Measurements from ENCODE around the gene PKD1L1. TPM values are rescaled to one million over a fixed set of nuclear protein-coding genes. Genes with fewer than 3 reads are reported as not detected.

PKD1L1 gene
- total RNA-seq, 2 donors from 2014 or later, result 0.13 to 0.20 TPM

GRCh38 chr7:47895026-47895425 is 53.2 kb downstream of the PKD1L1 start:
- H3K4me1 ChIP-seq (ENCODE audit: control insufficient read depth, insufficient read depth, low read length), result peaks cover 8% of the 10 kb centered on the region
- H3K27me3 Mint-ChIP-seq (ENCODE audit: insufficient read depth), result peaks cover 20% of the 10 kb centered on the region
- no peak overlapping the region for H3K4me3 ChIP-seq (ENCODE audit: low read length)
- WGBS, 2 experiments (ENCODE audit: insufficient coverage in 1 of 2, insufficient read length in 1 of 2), result 93 to 100% methylated on average over 2 of the region's 2 CpGs
- H3K36me3 Mint-ChIP-seq (ENCODE audit: low read depth), result no peaks in the 10 kb centered on the region
- H3K27me3 ChIP-seq (ENCODE audit: control insufficient read depth, insufficient read depth, low read length, poor library complexity, severe bottlenecking), result no peaks in the 10 kb centered on the region
- peaks cover 26% of the 10 kb centered on the region for H3K4me1 Mint-ChIP-seq
- no peaks in the 10 kb centered on the region for H3K36me3 ChIP-seq (ENCODE audit: control insufficient read depth, insufficient read depth, low read length)
- H3K4me3 Mint-ChIP-seq, result no peak overlapping the region
- no peak for DNase-seq
- H3K9me3 Mint-ChIP-seq, result no peaks in the 10 kb centered on the region
- H3K9me3 ChIP-seq (ENCODE audit: control insufficient read depth, low read length), result no peaks in the 10 kb centered on the region
- H3K9ac ChIP-seq (ENCODE audit: extremely low read depth, low read length, poor library complexity, severe bottlenecking), result no peak overlapping the region
- H3K27ac ChIP-seq (ENCODE audit: low read depth, low read length), result no peak overlapping the region
- no peak for TF ChIP-seq CTCF (conservative IDR thresholded peaks at IDR 0.05)
- no peak overlapping the region for H3K27ac Mint-ChIP-seq

GRCh38 chr7:47893721-47894365 is 54.4 kb downstream of the PKD1L1 start:
- H3K9me3 ChIP-seq (ENCODE audit: control insufficient read depth, low read length), result no peaks in the 10 kb centered on the region
- Mint-ChIP-seq H3K4me3 (no peak overlapping the region), H3K27ac (no peak overlapping the region), H3K4me1 (peaks cover 26% of the 10 kb centered on the region), H3K27me3 (ENCODE audit: insufficient read depth) (peaks cover 20% of the 10 kb centered on the region), H3K9me3 (no peaks in the 10 kb centered on the region), H3K36me3 (ENCODE audit: low read depth) (no peaks in the 10 kb centered on the region)
- H3K4me3 ChIP-seq (ENCODE audit: low read length), result no peak overlapping the region
- no peaks in the 10 kb centered on the region for H3K36me3 ChIP-seq (ENCODE audit: control insufficient read depth, insufficient read depth, low read length)
- H3K4me1 ChIP-seq (ENCODE audit: control insufficient read depth, insufficient read depth, low read length), result peaks cover 8% of the 10 kb centered on the region
- TF ChIP-seq CTCF (conservative IDR thresholded peaks at IDR 0.05), result no peak
- WGBS, 2 experiments (ENCODE audit: insufficient coverage in 1 of 2, insufficient read length in 1 of 2), result 92% methylated on average over 8 to 15 of the region's 15 CpGs
- no peak overlapping the region for H3K9ac ChIP-seq (ENCODE audit: extremely low read depth, low read length, poor library complexity, severe bottlenecking)
- no peaks in the 10 kb centered on the region for H3K27me3 ChIP-seq (ENCODE audit: control insufficient read depth, insufficient read depth, low read length, poor library complexity, severe bottlenecking)
- no peak for DNase-seq
- no peak overlapping the region for H3K27ac ChIP-seq (ENCODE audit: low read depth, low read length)

GRCh38 chr7:47893238-47893637 is 55.0 kb downstream of the PKD1L1 start:
- Histone ChIP-seq H3K27me3 (ENCODE audit: control insufficient read depth, insufficient read depth, low read length, poor library complexity, severe bottlenecking) (no peaks in the 10 kb centered on the region), H3K4me1 (ENCODE audit: control insufficient read depth, insufficient read depth, low read length) (peaks cover 8% of the 10 kb centered on the region), H3K9ac (ENCODE audit: extremely low read depth, low read length, poor library complexity, severe bottlenecking) (no peak overlapping the region), H3K36me3 (ENCODE audit: control insufficient read depth, insufficient read depth, low read length) (no peaks in the 10 kb centered on the region), H3K27ac (ENCODE audit: low read depth, low read length) (no peak overlapping the region), H3K9me3 (ENCODE audit: control insufficient read depth, low read length) (no peaks in the 10 kb centered on the region), H3K4me3 (ENCODE audit: low read length) (no peak overlapping the region)
- Mint-ChIP-seq H3K4me3 (no peak overlapping the region), H3K4me1 (peaks cover 26% of the 10 kb centered on the region), H3K9me3 (no peaks in the 10 kb centered on the region), H3K36me3 (ENCODE audit: low read depth) (no peaks in the 10 kb centered on the region), H3K27me3 (ENCODE audit: insufficient read depth) (peaks cover 20% of the 10 kb centered on the region), H3K27ac (no peak overlapping the region)
- WGBS, 2 experiments (ENCODE audit: insufficient coverage in 1 of 2, insufficient read length in 1 of 2), result 73 to 76% methylated on average over 7 to 10 of the region's 10 CpGs
- DNase-seq, result peak; percentile 90
- TF ChIP-seq CTCF (conservative IDR thresholded peaks at IDR 0.05), result peak; percentile 88
